Stimulated activated CD8-positive, alpha-beta memory T cell treated with anti-CD3 and anti-CD28 coated beads, Interleukin-7, amount 100 ng/mL, for 24 hours (primary cell): ENCODE measurements around the gene ATP11A.

Experiments
- DNase-seq: peaks from one replicate; pipeline ENCODE4 v3.0.0-alpha.2; 2020; ENCODE audit warnings: low read depth

ATP11A gene

GRCh38 chr13:112907871-112908331, 218.1 kb downstream of the ATP11A start:
- DNase-seq: no peak

DNA sequence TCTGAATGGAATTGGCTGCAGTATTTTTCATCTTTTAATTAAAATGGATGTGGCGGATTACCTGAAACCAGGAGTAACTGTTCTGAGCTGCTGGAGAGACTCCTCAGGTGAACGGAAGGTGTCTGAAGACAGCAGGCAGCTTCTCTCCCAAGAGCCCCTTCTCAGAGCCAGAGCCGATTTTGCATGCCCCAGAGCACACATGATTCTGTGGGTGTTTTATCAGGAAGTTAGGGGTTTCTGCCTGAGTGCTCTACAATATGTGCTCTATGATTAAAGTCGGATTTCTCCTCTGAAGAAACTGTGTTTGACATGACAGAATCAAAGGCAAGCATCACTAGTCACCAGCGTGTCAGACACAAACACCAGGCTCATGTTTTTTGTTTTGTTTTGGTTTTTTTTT, 218.5 kb downstream of the ATP11A start:
- DNase-seq: no peak

DNA sequence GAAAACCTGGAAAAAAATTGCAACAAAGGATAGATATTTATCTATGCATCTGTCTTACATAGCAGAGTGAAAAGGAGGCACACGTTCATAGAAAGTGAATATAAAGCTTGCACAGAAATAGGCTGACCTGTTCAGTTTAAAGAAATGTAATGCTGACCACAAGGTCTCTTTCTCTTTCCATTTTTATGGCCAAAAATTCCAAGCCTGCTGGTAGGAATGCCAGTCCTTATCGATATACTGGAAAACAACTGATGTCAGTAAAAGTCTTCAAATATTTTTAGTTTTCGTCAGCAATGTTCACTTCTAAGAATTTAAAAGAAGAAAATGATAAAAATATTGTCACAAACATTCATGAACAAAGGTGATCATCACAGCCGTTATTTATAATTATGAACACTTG, 220.2 kb downstream of the ATP11A start:
- DNase-seq: no peak

- no peak for DNase-seq
These were observed 220.9 kb downstream of the ATP11A start for GRCh38 chr13:112910616-112911280.

DNA sequence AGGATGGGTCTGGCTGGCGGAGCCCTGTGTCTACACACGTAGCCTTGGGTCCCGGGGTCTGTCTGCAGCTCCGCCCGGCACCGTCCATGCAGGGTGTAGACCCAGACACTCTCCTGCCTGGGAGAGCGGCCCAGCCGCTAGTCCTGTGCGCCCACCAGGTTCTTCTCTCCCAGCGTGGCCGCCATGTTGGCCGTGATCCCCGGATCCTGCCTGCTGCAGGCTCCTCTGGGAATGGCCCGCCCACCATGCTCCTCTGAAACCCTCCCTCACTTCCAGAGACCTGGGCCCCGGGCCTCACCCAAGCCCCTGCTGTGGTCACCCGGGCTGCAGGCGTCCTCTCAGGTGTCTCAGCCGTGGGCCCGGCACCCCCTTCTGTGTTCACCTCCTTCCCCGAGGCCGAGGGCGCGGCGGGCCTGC, 221.5 kb downstream of the ATP11A start:
- DNase-seq: no peak

- no peak for DNase-seq
These were observed 222.0 kb downstream of the ATP11A start for GRCh38 chr13:112911883-112912282.

DNA sequence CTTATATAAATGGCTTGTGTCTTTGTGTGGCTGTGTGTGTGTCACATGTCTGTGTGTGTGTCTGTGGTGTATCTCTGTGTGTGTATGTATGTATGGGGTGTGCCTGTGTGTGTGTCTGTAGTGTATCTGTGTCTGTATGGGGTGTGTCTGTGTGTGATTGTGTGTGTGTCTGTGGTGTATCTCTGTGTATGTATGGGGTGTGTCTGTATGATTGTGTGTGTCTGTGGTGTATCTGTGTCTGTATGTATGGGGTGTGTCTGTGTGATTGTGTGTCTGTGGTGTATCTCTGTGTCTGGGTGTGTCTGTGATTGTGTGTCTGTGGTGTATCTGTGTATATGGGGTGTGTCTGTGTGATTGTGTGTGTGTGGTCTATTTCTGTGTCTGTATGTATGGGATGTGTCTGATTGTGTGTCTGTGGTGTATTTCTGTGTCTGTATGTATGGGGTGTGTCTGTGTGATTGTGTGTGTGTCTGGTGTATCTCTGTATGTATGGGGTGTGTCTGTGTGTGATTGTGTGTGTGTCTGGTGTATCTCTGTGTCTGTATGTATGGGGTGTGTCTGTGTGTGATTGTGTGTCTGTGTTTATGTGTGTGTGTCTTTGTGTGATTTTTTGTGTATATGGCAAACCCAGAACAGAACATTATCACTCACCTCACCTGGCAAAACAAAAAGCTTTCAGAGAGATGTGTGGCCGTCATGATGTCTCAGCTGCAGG, 223.0 kb downstream of the ATP11A start:
- no peak for DNase-seq

DNA sequence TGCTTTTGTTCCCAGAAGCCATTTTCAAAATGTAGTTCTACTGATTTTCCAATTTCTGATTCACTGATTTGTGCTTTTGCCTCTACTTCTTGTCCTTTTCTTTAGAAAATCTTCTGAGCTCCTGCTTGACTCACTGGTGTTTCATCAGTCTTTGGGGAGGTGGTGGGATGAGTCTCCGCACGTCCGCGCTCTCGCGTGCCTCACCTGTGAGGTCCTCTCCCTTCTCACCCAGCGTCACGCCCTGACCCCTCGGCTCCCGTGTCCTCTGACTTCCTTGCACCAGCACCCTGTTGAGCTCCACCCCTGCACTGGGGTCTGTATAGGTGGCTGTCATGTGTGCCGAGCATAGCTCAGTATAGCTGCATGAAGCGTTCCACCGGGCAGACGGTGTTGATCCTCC, 226.5 kb downstream of the ATP11A start:
- DNase-seq: no peak

DNA sequence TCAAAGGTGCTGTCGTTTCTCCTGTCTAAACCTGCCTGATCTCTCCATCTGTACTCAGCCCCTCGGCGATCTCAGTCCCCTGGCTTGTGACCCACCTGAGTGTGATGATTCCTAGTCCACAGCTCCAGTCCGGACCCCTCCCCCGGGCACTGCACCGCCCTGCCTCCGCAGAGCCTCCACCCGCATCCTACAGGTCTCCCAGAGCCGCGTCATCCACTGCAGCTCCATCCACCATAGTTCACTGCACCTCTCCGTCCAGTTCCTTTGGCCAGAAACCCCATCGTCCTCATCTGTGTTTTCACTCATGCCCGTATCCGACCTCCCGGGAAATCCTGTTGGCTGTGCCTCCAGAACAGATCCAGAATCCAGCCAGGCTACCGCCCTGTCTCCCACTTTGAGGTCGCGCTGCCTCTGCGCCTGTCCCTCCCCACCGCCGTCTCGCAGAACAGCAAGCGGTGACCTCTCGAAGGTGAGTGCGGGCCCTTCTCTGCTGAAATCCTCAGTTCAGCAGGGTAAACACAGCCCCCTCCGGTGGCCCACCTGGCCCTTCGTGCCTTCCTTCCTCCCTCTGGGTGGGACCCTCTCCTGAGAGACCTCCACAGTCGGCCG, 227.3 kb downstream of the ATP11A start:
- DNase-seq: no peak

DNA sequence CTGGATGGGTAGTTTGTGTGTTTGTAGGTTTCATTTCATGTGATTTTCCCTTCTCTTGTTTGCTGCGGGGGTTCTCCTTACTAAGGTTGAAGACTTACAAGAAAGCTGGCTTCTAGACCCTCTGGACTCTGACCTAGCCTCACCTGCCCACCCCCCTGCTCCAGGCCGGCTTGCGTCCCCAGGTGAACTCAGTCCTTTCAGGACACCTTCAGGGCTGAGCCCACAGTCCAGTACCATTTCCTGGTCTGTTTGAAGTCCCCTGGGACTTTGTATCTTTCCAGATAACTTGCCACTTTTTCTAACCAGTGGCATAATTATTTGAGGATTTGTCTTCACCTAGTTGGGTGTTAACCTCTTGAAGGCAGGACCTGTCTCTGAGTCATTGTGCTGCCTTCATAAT, 227.9 kb downstream of the ATP11A start:
- no peak for DNase-seq

DNA sequence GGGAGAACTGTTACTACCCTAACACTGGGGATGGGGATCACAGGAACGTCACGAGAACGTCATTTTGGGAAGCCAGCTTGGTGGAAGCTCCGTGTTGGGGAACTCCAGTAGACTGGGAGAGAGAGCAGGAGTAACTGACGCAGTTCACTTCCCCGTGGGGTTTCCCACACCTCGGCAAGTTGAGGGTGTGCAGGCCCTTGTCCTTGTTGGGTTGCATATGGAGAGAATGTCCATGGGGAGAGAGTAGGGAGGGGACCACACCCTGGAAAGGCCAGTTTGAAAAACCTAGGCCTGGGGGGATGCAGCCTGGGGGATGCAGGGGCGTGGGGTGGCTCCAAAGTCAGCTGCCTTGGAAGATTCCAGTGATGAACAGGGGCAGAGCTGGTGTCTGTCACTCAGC, 228.4 kb downstream of the ATP11A start:
- DNase-seq: no peak

DNA sequence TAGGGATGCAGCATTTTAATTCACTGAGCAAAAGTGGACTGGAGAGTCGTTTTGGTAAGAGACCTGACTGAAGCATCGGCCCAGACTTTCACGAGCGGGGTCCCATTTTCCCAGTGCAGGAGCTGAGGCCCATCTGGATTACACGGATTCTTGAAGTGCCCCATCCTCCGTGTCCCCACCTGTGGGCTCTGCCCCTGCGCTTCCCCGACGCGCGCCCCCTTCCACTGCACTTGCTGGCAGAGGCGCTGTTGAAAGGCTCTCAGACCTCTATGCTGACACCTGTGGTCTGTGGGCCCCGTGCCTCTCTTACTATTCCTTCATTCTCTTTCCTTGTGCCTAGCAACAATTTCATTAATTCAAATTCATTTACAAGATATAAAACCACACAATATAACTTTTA, 228.9 kb downstream of the ATP11A start:
- no peak for DNase-seq

GRCh38 chr13:112923962-112924361, 234.1 kb downstream of the ATP11A start:
- DNase-seq: no peak

DNA sequence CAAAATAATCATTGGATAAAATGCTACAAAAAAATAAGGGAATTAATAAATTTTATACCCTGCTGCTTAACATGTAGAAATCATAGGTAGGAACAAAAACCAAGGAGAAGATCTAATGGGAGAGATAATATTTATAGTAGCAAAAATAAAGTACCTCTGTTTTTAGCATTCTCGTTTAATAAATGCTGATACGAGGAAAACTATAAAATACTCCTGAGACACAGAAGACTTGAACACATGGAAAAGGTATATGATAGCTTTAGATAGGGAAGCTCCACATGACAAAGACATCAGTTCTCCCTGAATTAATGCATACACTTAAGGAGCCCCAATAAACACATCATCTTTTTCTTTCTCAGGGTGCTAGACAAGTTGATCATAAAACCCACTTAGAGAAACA, 234.5 kb downstream of the ATP11A start:
- DNase-seq: no peak

DNA sequence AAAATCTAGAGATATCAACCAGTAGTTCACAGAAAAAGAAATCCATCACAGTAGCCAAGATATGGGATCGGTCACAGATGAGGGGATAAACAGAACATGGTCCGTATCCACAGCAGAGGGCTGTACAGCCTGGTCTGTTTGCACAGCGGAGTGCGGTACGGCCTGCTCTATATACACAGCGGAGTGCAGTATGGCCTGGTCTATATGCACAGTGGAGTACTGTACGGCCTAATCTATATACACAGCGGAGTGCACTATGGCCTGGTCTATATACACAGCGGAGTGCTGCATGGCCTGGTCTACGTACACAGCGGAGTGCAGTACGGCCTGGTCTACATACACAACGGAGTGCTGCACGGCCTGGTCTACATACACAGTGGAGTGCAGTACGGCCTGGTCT, 236.2 kb downstream of the ATP11A start:
- no peak for DNase-seq

- no peak for DNase-seq
These were observed 237.2 kb downstream of the ATP11A start for GRCh38 chr13:112926993-112927392.

- DNase-seq: no peak
These were observed 238.5 kb downstream of the ATP11A start for GRCh38 chr13:112928020-112928971.

- DNase-seq: no peak
These were observed 239.3 kb downstream of the ATP11A start for GRCh38 chr13:112928972-112929782.

- DNase-seq: no peak
These were observed 239.9 kb downstream of the ATP11A start for GRCh38 chr13:112929783-112930055.

- no peak for DNase-seq
These were observed 240.4 kb downstream of the ATP11A start for GRCh38 chr13:112930192-112930591.
